ENCODE measurements around the gene METTL14. TPM values are rescaled to one million over a fixed set of nuclear protein-coding genes. Genes with fewer than 3 reads are reported as not detected.
"Not testable (repeated sequence)": the region's sequence is repeated elsewhere in the genome, so short reads cannot be mapped to it uniquely, and the experiment has no call there.

Gene METTL14
- 26.1 and 36.4 TPM in 2 replicates for total RNA-seq (2022)
- Bru-seq, nascent RNA: percentile 76 among the genes with signal in this experiment
- percentile 70 among the genes with signal in this experiment for BruChase-seq, experiment 1, labeled RNA remaining after a 6-hour chase
- BruChase-seq, experiment 2, labeled RNA remaining after a 2-hour chase: percentile 78 among the genes with signal in this experiment
- long read RNA-seq, full-length matches to known transcripts: 4 of 7 reads
- long read RNA-seq, partial matches to known transcripts: 1 of 7 reads
- long read RNA-seq, other reads (novel, unspliced or antisense): 2 of 7 reads

GRCh38 chr4:118684873-118685811, at the start of gene METTL14:
METTL14 (plus strand) TSS chr4:118685392; CDS start chr4:118685535, 143 bp downstream.
- H3K4me3 Mint-ChIP-seq (ENCODE audit: low read depth, unreplicated experiment): peak within 1 kb of the TSS; percentile 98
- CTCF ChIA-PET: interaction anchor here (0.7 to 1.2 kb wide), 4 partner anchors 10 to 261 kb away, joined by 3 to 4 read pairs (median 4); no protein-coding TSS in a partner anchor
- H3K27ac Mint-ChIP-seq (ENCODE audit: unreplicated experiment): peak within 1 kb of the TSS; percentile 92
- peak; percentile 87 for DNase-seq
- peaks cover 8% of the 10 kb centered on the region for H3K4me1 Mint-ChIP-seq (ENCODE audit: low read depth, unreplicated experiment)
- TSS peak; percentile 85 for BruUV-seq (replicated peaks)
- no peaks in the 10 kb centered on the region for H3K9me3 Mint-ChIP-seq (ENCODE audit: low read depth, unreplicated experiment)
- intact Hi-C loops (cut with micrococcal nuclease; ENCODE audit: unreplicated experiment): loop anchor here (5.0 kb wide), 1 partner anchor 148 kb away; no protein-coding TSS in a partner anchor
- peaks cover 32% of the 10 kb centered on the region for H3K36me3 Mint-ChIP-seq (ENCODE audit: insufficient read depth, unreplicated experiment)
- no peak for TF ChIP-seq CTCF (IDR thresholded peaks at IDR 0.05; ENCODE audit: unreplicated experiment)
- H3K27me3 Mint-ChIP-seq (ENCODE audit: unreplicated experiment): no peaks in the 10 kb centered on the region

GRCh38 chr4:118636126-118636525, 49.1 kb upstream of the METTL14 start:
- H3K27ac Mint-ChIP-seq (ENCODE audit: unreplicated experiment); intact Hi-C loops (cut with micrococcal nuclease; ENCODE audit: unreplicated experiment); DNase-seq; CTCF ChIA-PET; H3K4me3 Mint-ChIP-seq (ENCODE audit: low read depth, unreplicated experiment); H3K4me1 Mint-ChIP-seq (ENCODE audit: low read depth, unreplicated experiment); BruUV-seq (replicated peaks); H3K9me3 Mint-ChIP-seq (ENCODE audit: low read depth, unreplicated experiment); H3K27me3 Mint-ChIP-seq (ENCODE audit: unreplicated experiment): not testable (repeated sequence)
- peaks cover 23% of the 10 kb centered on the region for H3K36me3 Mint-ChIP-seq (ENCODE audit: insufficient read depth, unreplicated experiment)

- H3K4me1 Mint-ChIP-seq (ENCODE audit: low read depth, unreplicated experiment); H3K36me3 Mint-ChIP-seq (ENCODE audit: insufficient read depth, unreplicated experiment); BruUV-seq (replicated peaks); H3K4me3 Mint-ChIP-seq (ENCODE audit: low read depth, unreplicated experiment); H3K27me3 Mint-ChIP-seq (ENCODE audit: unreplicated experiment); CTCF ChIA-PET; H3K27ac Mint-ChIP-seq (ENCODE audit: unreplicated experiment); intact Hi-C loops (cut with micrococcal nuclease; ENCODE audit: unreplicated experiment); H3K9me3 Mint-ChIP-seq (ENCODE audit: low read depth, unreplicated experiment): not testable (repeated sequence)
- peak; percentile 51 for DNase-seq
Measured at GRCh38 chr4:118664665-118665064, 20.5 kb upstream of the METTL14 start.

- CTCF ChIA-PET; H3K4me1 Mint-ChIP-seq (ENCODE audit: low read depth, unreplicated experiment); H3K27ac Mint-ChIP-seq (ENCODE audit: unreplicated experiment); H3K4me3 Mint-ChIP-seq (ENCODE audit: low read depth, unreplicated experiment); H3K27me3 Mint-ChIP-seq (ENCODE audit: unreplicated experiment); BruUV-seq (replicated peaks); intact Hi-C loops (cut with micrococcal nuclease; ENCODE audit: unreplicated experiment); H3K9me3 Mint-ChIP-seq (ENCODE audit: low read depth, unreplicated experiment); H3K36me3 Mint-ChIP-seq (ENCODE audit: insufficient read depth, unreplicated experiment): not testable (repeated sequence)
- DNase-seq: peak; percentile 54
Measured at GRCh38 chr4:118669220-118669619, 16.0 kb upstream of the METTL14 start.

- H3K27ac Mint-ChIP-seq (ENCODE audit: unreplicated experiment); DNase-seq; H3K27me3 Mint-ChIP-seq (ENCODE audit: unreplicated experiment); BruUV-seq (replicated peaks); CTCF ChIA-PET; intact Hi-C loops (cut with micrococcal nuclease; ENCODE audit: unreplicated experiment); H3K4me3 Mint-ChIP-seq (ENCODE audit: low read depth, unreplicated experiment); H3K4me1 Mint-ChIP-seq (ENCODE audit: low read depth, unreplicated experiment); H3K9me3 Mint-ChIP-seq (ENCODE audit: low read depth, unreplicated experiment); H3K36me3 Mint-ChIP-seq (ENCODE audit: insufficient read depth, unreplicated experiment): not testable (repeated sequence)
Measured at GRCh38 chr4:118670968-118671367, 14.2 kb upstream of the METTL14 start.

- DNase-seq: no peak
- Mint-ChIP-seq H3K36me3 (ENCODE audit: insufficient read depth, unreplicated experiment) (no peaks in the 10 kb centered on the region), H3K27ac (ENCODE audit: unreplicated experiment) (no peak overlapping the region), H3K4me1 (ENCODE audit: low read depth, unreplicated experiment) (no peaks in the 10 kb centered on the region), H3K9me3 (ENCODE audit: low read depth, unreplicated experiment) (no peaks in the 10 kb centered on the region), H3K4me3 (ENCODE audit: low read depth, unreplicated experiment) (no peak overlapping the region), H3K27me3 (ENCODE audit: unreplicated experiment) (no peaks in the 10 kb centered on the region)
- no TSS peak for BruUV-seq (replicated peaks)
- CTCF ChIA-PET: no interaction called here
- intact Hi-C loops (cut with micrococcal nuclease; ENCODE audit: unreplicated experiment): no loop called here
- TF ChIP-seq CTCF (IDR thresholded peaks at IDR 0.05; ENCODE audit: unreplicated experiment): no peak
Measured at GRCh38 chr4:118676128-118676527, 9.1 kb upstream of the METTL14 start.

Measured in Calu3 (cell line).